A549 (cell line): Measurements from ENCODE around the gene DNAJA3. TPM values are rescaled to one million over a fixed set of nuclear protein-coding genes. Genes with fewer than 3 reads are reported as not detected.

Source experiments
- ATAC-seq, 2 experiments: fragments of 200-7000 bp in 1 of 2; fragments of >200 bp in 1 of 2; cut with Nextera tagmentation in 1 of 2; cut with Tn5 transposase in 1 of 2; 3 replicates each; pipeline versions ENCODE4 v1.8.0 to v1.9.1; 2018 to 2020; ENCODE audit warnings: mild to moderate bottlenecking in 1 of 2, moderate library complexity in 1 of 2
- CTCF ChIA-PET: fragments of 300-600 bp; sonication (Branson Sonifier 250); formaldehyde crosslinking; extraction: SDS; loops from one replicate; lab custom pipeline; 2021; ENCODE audit warnings: antibody characterized with exemption, inconsistent platforms; lab: Yijun Ruan, JAX
- POLR2A ChIA-PET: fragments of 350-600 bp; formaldehyde crosslinking; extraction: SDS; loops from one replicate; lab custom pipeline; 2021; ENCODE audit warnings: antibody characterized with exemption, inconsistent platforms; lab: Yijun Ruan, JAX
- DNase-seq, 2 experiments: peaks; one replicate each; pipeline versions ENCODE4 v3.0.0 to v3.0.0-alpha.2; 2011 to 2016; ENCODE audit warnings: low read depth in 1 of 2, low spot score in 1 of 2
- FAIRE-seq: peaks from 2 replicates; lab custom pipeline; 2011; peaks lifted over from hg19 to GRCh38; lab: Jason Lieb, UNC
- H3K27ac ChIP-seq, 2 experiments: fragments of >200 bp; sonication (Bioruptor Twin); formaldehyde crosslinking; 3 replicates each; pipeline ENCODE4 v1.5.1; 2016 to 2017
- H3K4me1 ChIP-seq: fragments of >200 bp; sonication (Bioruptor Twin); formaldehyde crosslinking; 3 replicates; pipeline ENCODE4 v1.6.1; 2016
- H3K4me2 ChIP-seq: fragments of >200 bp; sonication (Bioruptor Twin); formaldehyde crosslinking; 3 replicates; pipeline ENCODE4 v1.6.1; 2016
- H3K4me3 ChIP-seq: fragments of >200 bp; sonication (Bioruptor Twin); formaldehyde crosslinking; 3 replicates; pipeline ENCODE4 v1.5.1; 2016
- H3K9me3 ChIP-seq: fragments of >200 bp; sonication (Bioruptor Twin); formaldehyde crosslinking; 3 replicates; pipeline ENCODE4 v1.6.1; 2016
- CBX2 ChIP-seq: fragments of 200-600 bp; sonication (generic); IDR thresholded peaks from 2 replicates; pipeline ENCODE4 v1.6.1; 2016; ENCODE audit warnings: low read depth, mild to moderate bottlenecking, borderline replicate concordance
- CBX8 ChIP-seq: fragments of 200-600 bp; sonication (generic); IDR thresholded peaks from 2 replicates; pipeline ENCODE4 v1.6.1; 2016
- CHD2 ChIP-seq: fragments of 150-350 bp; IDR thresholded peaks from 2 replicates; pipeline ENCODE4 v1.6.1; 2014; ENCODE audit warnings: low read length; ENCODE audit not compliant: partially characterized antibody
- E2F6 ChIP-seq: IDR thresholded peaks from 2 replicates; pipeline ENCODE4 v1.6.1; 2012; ENCODE audit warnings: low read depth, borderline replicate concordance
- ELK1 ChIP-seq: fragments of 150-350 bp; IDR thresholded peaks from 2 replicates; pipeline ENCODE4 v1.6.1; 2014; ENCODE audit warnings: low read depth, mild to moderate bottlenecking, low read length
- EP300 ChIP-seq, 2 experiments: fragments of >200 bp; sonication (Bioruptor Twin); formaldehyde crosslinking; IDR thresholded peaks; 2 replicates in 1 of 2; 3 replicates in 1 of 2; pipeline ENCODE4 v1.6.1; 2016 to 2017
- ESRRA ChIP-seq: fragments of 150-350 bp; IDR thresholded peaks from 2 replicates; pipeline ENCODE4 v1.6.1; 2014; ENCODE audit warnings: mild to moderate bottlenecking, low read length, borderline replicate concordance
- FOSB ChIP-seq: fragments of 250-450 bp; sonication (Bioruptor Pico); IDR thresholded peaks from 2 replicates; pipeline ENCODE4 v1.5.0; 2020; ENCODE audit warnings: mild to moderate bottlenecking, moderate library complexity
- GATA3 ChIP-seq: IDR thresholded peaks from 2 replicates; pipeline ENCODE4 v1.6.1; 2012; ENCODE audit warnings: borderline replicate concordance
- HDAC2 ChIP-seq: fragments of 200-600 bp; sonication (generic); IDR thresholded peaks from 2 replicates; pipeline ENCODE4 v1.6.1; 2016
- HES2 ChIP-seq: fragments of >200 bp; sonication (Bioruptor Twin); formaldehyde crosslinking; IDR thresholded peaks from 2 replicates; pipeline ENCODE4 v1.6.1; 2016
- HOXA7 ChIP-seq: fragments of 250-450 bp; sonication (Bioruptor Pico); IDR thresholded peaks from 2 replicates; pipeline ENCODE4 v1.5.0; 2020; ENCODE audit warnings: mild to moderate bottlenecking, moderate library complexity
- HOXB5 ChIP-seq: fragments of 250-450 bp; sonication (Bioruptor Pico); IDR thresholded peaks from 2 replicates; pipeline ENCODE4 v1.5.0; 2020; ENCODE audit warnings: mild to moderate bottlenecking, moderate library complexity
- JUNB ChIP-seq: fragments of >200 bp; sonication (Bioruptor Twin); formaldehyde crosslinking; IDR thresholded peaks from 2 replicates; pipeline ENCODE4 v1.6.1; 2016
- KDM1A ChIP-seq: fragments of 200-600 bp; sonication (generic); IDR thresholded peaks from 2 replicates; pipeline ENCODE4 v1.6.1; 2016; ENCODE audit warnings: low read depth, mild to moderate bottlenecking
- MAZ ChIP-seq: fragments of 150-350 bp; IDR thresholded peaks from 2 replicates; pipeline ENCODE4 v1.6.1; 2014; ENCODE audit warnings: antibody characterized with exemption, low read depth, low read length, borderline replicate concordance
- NFE2L2 ChIP-seq: fragments of 150-350 bp; conservative IDR thresholded peaks from 2 replicates; pipeline ENCODE4 v1.6.1; 2014; ENCODE audit warnings: low read length
- NPAS2 ChIP-seq: fragments of 250-450 bp; sonication (Bioruptor Pico); IDR thresholded peaks from 2 replicates; pipeline ENCODE4 v1.8.0; 2022; ENCODE audit warnings: mild to moderate bottlenecking, moderate library complexity, borderline replicate concordance
- POLR2AphosphoS2 ChIP-seq: conservative IDR thresholded peaks from 2 replicates; pipeline ENCODE4 v1.6.1; 2012; ENCODE audit warnings: low read length, improper control_type of control experiment, inconsistent platforms
- RARB ChIP-seq: fragments of 250-450 bp; sonication (Bioruptor Pico); IDR thresholded peaks from 2 replicates; pipeline ENCODE4 v1.8.0; 2021; ENCODE audit warnings: mild to moderate bottlenecking, moderate library complexity
- RFX5 ChIP-seq: fragments of 450-650 bp; IDR thresholded peaks from 2 replicates; pipeline ENCODE4 v1.7.1; 2014; ENCODE audit warnings: antibody characterized with exemption, mild to moderate bottlenecking, moderate library complexity
- TFCP2L1 ChIP-seq: fragments of 250-450 bp; sonication (Bioruptor Pico); IDR thresholded peaks from 2 replicates; pipeline ENCODE4 v1.5.0; 2021; ENCODE audit warnings: mild to moderate bottlenecking
- TP53 ChIP-seq: fragments of 250-450 bp; sonication (Bioruptor Pico); IDR thresholded peaks from 2 replicates; pipeline ENCODE4 v1.5.0; 2021; ENCODE audit warnings: mild to moderate bottlenecking, moderate library complexity
- ZFP36 ChIP-seq: fragments of 450-650 bp; IDR thresholded peaks from 2 replicates; pipeline ENCODE4 v1.6.1; 2014; ENCODE audit warnings: borderline replicate concordance; ENCODE audit not compliant: partially characterized antibody
- ZSCAN20 ChIP-seq: fragments of 250-450 bp; sonication (Bioruptor Pico); IDR thresholded peaks from 2 replicates; pipeline ENCODE4 v1.8.0; 2022; ENCODE audit warnings: mild to moderate bottlenecking, moderate library complexity
- WGBS: methylation state at CpG from one replicate; pipeline ENCODE4 v1.1.6; 2017; ENCODE audit errors: missing lambda C conversion rate; 5-methylcytosine and 5-hydroxymethylcytosine counted together
- polyA plus RNA-seq, 4 experiments: library from polyadenylated mRNA; depleted of rRNA in 3 of 4; stranded (reverse); fragments of >200 nt; fragmentation: RNase III in 1 of 4; extraction: RNeasy Plus Mini Kit Qiagen cat#74134 plus additional on column Dnase treatment in 1 of 4; gene quantifications; 2 replicates in 3 of 4; 3 replicates in 1 of 4; pipeline ENCODE4 v1.2.3, GENCODE V29; 2011 to 2017
- TF ChIP-seq, protein P1 (sequence below): fragments of >200 bp; sonication (Bioruptor Twin); formaldehyde crosslinking; IDR thresholded peaks from 3 replicates; pipeline ENCODE4 v1.6.1; 2016
- TF ChIP-seq, protein P2 (sequence below): IDR thresholded peaks from 2 replicates; pipeline ENCODE4 v1.6.1; 2012
- TF ChIP-seq, protein P3 (sequence below): fragments of 200-600 bp; sonication (generic); IDR thresholded peaks from 2 replicates; pipeline ENCODE4 v1.6.1; 2016; ENCODE audit warnings: antibody characterized with exemption, mild to moderate bottlenecking, moderate library complexity

DNAJA3 gene
- polyA plus RNA-seq, 2 of the 4 experiments (the other 2 are of a cell fraction): 64.6 to 77.2 TPM

DNA sequence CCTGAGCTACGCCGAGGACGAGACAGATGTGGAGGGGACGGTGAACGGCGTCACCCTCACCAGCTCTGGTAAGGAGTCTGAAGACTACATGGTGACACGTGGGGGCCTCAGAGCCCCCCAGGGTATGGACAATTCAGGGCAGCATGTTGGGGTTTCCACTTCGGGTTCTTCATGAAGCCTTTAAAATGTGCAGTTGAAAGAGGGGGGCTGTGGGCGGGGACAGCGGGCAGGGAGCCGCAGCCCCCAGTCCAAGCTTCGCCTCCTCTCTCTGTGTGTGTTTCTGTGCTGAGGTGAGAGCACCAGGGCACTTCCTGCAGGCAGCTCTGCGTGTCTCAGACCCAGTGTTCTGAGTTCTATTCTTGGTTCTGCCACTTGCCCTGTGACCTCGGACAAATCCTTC is 24.8 kb downstream of the DNAJA3 start:
- CTCF ChIA-PET: interaction anchor here (0.7 to 1.6 kb wide), 4 partner anchors 10 to 26 kb away, joined by 3 to 6 read pairs (median 4); partner anchors contain the start of gene HMOX2
- TF ChIP-seq CBX2 (no peak), KDM1A (no peak), TP53 (no peak), CHD2 (no peak), MAZ (no peak), ELK1 (no peak), E2F6 (no peak), POLR2AphosphoS2 (no peak), NPAS2 (CRISPR knock-in tag) (no peak), EP300 (IDR thresholded peaks at IDR 0.05) (no peak), FOSB (CRISPR knock-in tag) (no peak), HES2 (no peak), NFE2L2 (no peak), ZFP36 (no peak), ZSCAN20 (CRISPR knock-in tag) (no peak), JUNB (no peak), HOXA7 (CRISPR knock-in tag) (no peak), CBX8 (no peak)
- TF ChIP-seq, protein P1, sequence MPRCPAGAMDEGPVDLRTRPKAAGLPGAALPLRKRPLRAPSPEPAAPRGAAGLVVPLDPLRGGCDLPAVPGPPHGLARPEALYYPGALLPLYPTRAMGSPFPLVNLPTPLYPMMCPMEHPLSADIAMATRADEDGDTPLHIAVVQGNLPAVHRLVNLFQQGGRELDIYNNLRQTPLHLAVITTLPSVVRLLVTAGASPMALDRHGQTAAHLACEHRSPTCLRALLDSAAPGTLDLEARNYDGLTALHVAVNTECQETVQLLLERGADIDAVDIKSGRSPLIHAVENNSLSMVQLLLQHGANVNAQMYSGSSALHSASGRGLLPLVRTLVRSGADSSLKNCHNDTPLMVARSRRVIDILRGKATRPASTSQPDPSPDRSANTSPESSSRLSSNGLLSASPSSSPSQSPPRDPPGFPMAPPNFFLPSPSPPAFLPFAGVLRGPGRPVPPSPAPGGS: no peak
- TF ChIP-seq, protein P2, sequence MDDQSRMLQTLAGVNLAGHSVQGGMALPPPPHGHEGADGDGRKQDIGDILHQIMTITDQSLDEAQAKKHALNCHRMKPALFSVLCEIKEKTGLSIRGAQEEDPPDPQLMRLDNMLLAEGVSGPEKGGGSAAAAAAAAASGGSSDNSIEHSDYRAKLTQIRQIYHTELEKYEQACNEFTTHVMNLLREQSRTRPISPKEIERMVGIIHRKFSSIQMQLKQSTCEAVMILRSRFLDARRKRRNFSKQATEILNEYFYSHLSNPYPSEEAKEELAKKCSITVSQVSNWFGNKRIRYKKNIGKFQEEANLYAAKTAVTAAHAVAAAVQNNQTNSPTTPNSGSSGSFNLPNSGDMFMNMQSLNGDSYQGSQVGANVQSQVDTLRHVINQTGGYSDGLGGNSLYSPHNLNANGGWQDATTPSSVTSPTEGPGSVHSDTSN: no peak

GRCh38 chr16:4450931-4451519 is 25.4 kb downstream of the DNAJA3 start:
- H3K4me2 ChIP-seq: no peak overlapping the region
- no peaks in the 10 kb centered on the region for H3K9me3 ChIP-seq
- FAIRE-seq: no peak
- peak overlapping the region; percentile 28 to 36; a peak in 4 of 6 replicates for H3K27ac ChIP-seq
- no peak overlapping the region for H3K4me3 ChIP-seq
- DNase-seq: no peak
- no peak for ATAC-seq
- WGBS: 94% methylated on average over 14 of the region's 14 CpGs
- H3K4me1 ChIP-seq: peaks cover 4% of the 10 kb centered on the region; the same call in 2 of the 3 replicates
- ChIA-PET CTCF (interaction anchor here (1.5 to 1.6 kb wide), 2 partner anchors 21 to 25 kb away, joined by 4 to 6 read pairs; partner anchors contain the start of gene HMOX2), POLR2A (no interaction called here)
- TF ChIP-seq KDM1A (no peak), ESRRA (no peak), TP53 (no peak), RFX5 (no peak), TFCP2L1 (CRISPR knock-in tag) (no peak), NFE2L2 (no peak), HOXB5 (no peak), RARB (CRISPR knock-in tag) (no peak), FOSB (CRISPR knock-in tag) (no peak), GATA3 (no peak), ZSCAN20 (CRISPR knock-in tag) (no peak), HDAC2 (no peak), EP300 (IDR thresholded peaks at IDR 0.05) (no peak)
- TF ChIP-seq, protein P3, sequence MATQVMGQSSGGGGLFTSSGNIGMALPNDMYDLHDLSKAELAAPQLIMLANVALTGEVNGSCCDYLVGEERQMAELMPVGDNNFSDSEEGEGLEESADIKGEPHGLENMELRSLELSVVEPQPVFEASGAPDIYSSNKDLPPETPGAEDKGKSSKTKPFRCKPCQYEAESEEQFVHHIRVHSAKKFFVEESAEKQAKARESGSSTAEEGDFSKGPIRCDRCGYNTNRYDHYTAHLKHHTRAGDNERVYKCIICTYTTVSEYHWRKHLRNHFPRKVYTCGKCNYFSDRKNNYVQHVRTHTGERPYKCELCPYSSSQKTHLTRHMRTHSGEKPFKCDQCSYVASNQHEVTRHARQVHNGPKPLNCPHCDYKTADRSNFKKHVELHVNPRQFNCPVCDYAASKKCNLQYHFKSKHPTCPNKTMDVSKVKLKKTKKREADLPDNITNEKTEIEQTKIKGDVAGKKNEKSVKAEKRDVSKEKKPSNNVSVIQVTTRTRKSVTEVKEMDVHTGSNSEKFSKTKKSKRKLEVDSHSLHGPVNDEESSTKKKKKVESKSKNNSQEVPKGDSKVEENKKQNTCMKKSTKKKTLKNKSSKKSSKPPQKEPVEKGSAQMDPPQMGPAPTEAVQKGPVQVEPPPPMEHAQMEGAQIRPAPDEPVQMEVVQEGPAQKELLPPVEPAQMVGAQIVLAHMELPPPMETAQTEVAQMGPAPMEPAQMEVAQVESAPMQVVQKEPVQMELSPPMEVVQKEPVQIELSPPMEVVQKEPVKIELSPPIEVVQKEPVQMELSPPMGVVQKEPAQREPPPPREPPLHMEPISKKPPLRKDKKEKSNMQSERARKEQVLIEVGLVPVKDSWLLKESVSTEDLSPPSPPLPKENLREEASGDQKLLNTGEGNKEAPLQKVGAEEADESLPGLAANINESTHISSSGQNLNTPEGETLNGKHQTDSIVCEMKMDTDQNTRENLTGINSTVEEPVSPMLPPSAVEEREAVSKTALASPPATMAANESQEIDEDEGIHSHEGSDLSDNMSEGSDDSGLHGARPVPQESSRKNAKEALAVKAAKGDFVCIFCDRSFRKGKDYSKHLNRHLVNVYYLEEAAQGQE: no peak

More for the DNA sequence above, 24.8 kb downstream of the DNAJA3 start:
- H3K4me2 ChIP-seq: no peak overlapping the region
- H3K4me3 ChIP-seq: no peak overlapping the region
- H3K9me3 ChIP-seq: no peaks in the 10 kb centered on the region
- DNase-seq: no peak
- WGBS: 95% methylated on average over 14 of the region's 14 CpGs
- peaks cover 4% of the 10 kb centered on the region; the same call in 2 of the 3 replicates for H3K4me1 ChIP-seq
- FAIRE-seq: no peak
- H3K27ac ChIP-seq: peak overlapping the region in 1 of 2 experiments; percentile 36; a peak in 1 of 6 replicates
- POLR2A ChIA-PET: no interaction called here
- no peak for ATAC-seq
